Endothelial cell of umbilical vein (primary cell): ENCODE data around the gene SORCS2.

ENCODE experiments used
- CTCF ChIP-seq, 2 donors: IDR thresholded peaks; 1 replicate in 1 of 2; 2 replicates in 1 of 2; pipeline ENCODE4 v1.5.1; 2011; ENCODE audit warnings: low read length in 2 of 2, mild to moderate bottlenecking in 2 of 2, moderate library complexity in 2 of 2, control low read depth in 1 of 2, inconsistent platforms in 1 of 2, low read depth in 1 of 2; ENCODE audit not compliant: insufficient read depth in 1 of 2; ENCODE audit errors: extremely low read depth in 1 of 2
- GATA2 ChIP-seq: IDR thresholded peaks from 2 replicates; pipeline ENCODE4 v1.7.0; 2011; ENCODE audit warnings: low read depth, mild to moderate bottlenecking, moderate library complexity, mixed read lengths, low read length; ENCODE audit not compliant: insufficient read length, insufficient read depth
- MYC ChIP-seq: IDR thresholded peaks from one replicate; pipeline ENCODE4 v1.6.1; 2011; ENCODE audit warnings: mild to moderate bottlenecking, low read depth, low read length

GRCh38 chr4:7722766-7723387 is 530.5 kb downstream of the SORCS2 start:
- no peak for TF ChIP-seq CTCF (IDR thresholded peaks at IDR 0.05; ENCODE audit: extremely low read depth in 1 of 2, insufficient read depth in 1 of 2, low read depth in 1 of 2, low read length in 2 of 2)
- no peak for TF ChIP-seq MYC
- no peak for TF ChIP-seq GATA2
